Ovary (tissue), 9 donors: ENCODE results near the gene PFDN6. TPM values are rescaled to one million over a fixed set of nuclear protein-coding genes. Genes with fewer than 3 reads are reported as not detected.

Experiments
- DNase-seq, 5 donors: peaks; one replicate each; pipeline ENCODE4 v3.0.0-alpha.2; 2019 to 2020
- H3K27ac ChIP-seq, 2 donors: fragments of 200-600 bp; one replicate each; pipeline versions ENCODE4 v1.5.1 to v1.8.0; 2019 to 2022
- H3K27me3 ChIP-seq: fragments of 200-600 bp; one replicate; pipeline ENCODE4 v1.8.0; 2022
- H3K36me3 ChIP-seq: fragments of 200-600 bp; sonication (generic); one replicate; pipeline ENCODE4 v1.5.1; 2019
- H3K4me1 ChIP-seq: one replicate; pipeline ENCODE4 v1.8.1; 2013; ENCODE audit warnings: mild to moderate bottlenecking, moderate library complexity; ENCODE audit not compliant: insufficient read depth
- H3K4me3 ChIP-seq: fragments of 200-600 bp; sonication (generic); one replicate; pipeline ENCODE4 v1.5.1; 2017
- H3K9me3 ChIP-seq, 2 donors: fragments of 200-600 bp in 1 of 2; sonication (generic) in 1 of 2; one replicate each; pipeline versions ENCODE4 v1.5.1 to v1.8.1; 2013 to 2019; ENCODE audit warnings: mild to moderate bottlenecking in 1 of 2, moderate library complexity in 1 of 2
- EP300 ChIP-seq: sonication (generic); formaldehyde crosslinking; IDR thresholded peaks from one replicate; pipeline ENCODE4 v1.6.1; 2017; ENCODE audit warnings: antibody characterized with exemption
- POLR2A ChIP-seq: fragments of 450-650 bp; IDR thresholded peaks from one replicate; pipeline ENCODE4 v1.6.1; 2017; ENCODE audit warnings: antibody characterized with exemption, mild to moderate bottlenecking, moderate library complexity
- WGBS, 3 donors: extraction: QIAGEN DNeasy Blood & Tissue Kit in 1 of 3; methylation state at CpG; one replicate each; pipeline versions ENCODE4 v1.1.5 to v1.1.7; 2013 to 2017; 5-methylcytosine and 5-hydroxymethylcytosine counted together
- intact Hi-C, 4 donors: fragments of 100-400 bp; cut with DNase I; formaldehyde crosslinking; loops; one replicate each; pipeline versions ENCODE4 v1.11.0 to v1.15.1; 2022 to 2023
- polyA plus RNA-seq, 2 donors: library from polyadenylated mRNA; stranded (reverse); fragments of 200-250 nt in 1 of 2; fragments of 350-450 nt in 1 of 2; fragmentation: Illumina TruSeq in 1 of 2; extraction: RNeasy Lipid Tissue Mini Kit (QIAGEN cat#74804) in 1 of 2; gene quantifications; one replicate each; pipeline ENCODE4 v1.2.3, GENCODE V29; 2013 to 2014
- total RNA-seq, 7 donors: library from RNA; depleted of rRNA in 2 of 7; stranded (reverse); fragments of >200 nt in 2 of 7; fragmentation: NEBNext Ultra II Directional in 3 of 7; extraction: Animal tissue kit (Norgen Biotek cat#: 25700) in 3 of 7; gene quantifications; one replicate each; pipeline versions ENCODE4 v1.1.0 to v1.2.4, GENCODE V29; 2016 to 2023
- TF ChIP-seq, protein P1 (sequence below), 3 donors: fragments of 450-650 bp in 2 of 3; fragments of 200-600 bp in 1 of 3; IDR thresholded peaks; one replicate each; pipeline versions ENCODE4 v1.5.1 to v1.8.0; 2016 to 2022; ENCODE audit warnings: antibody characterized with exemption in 3 of 3, mild to moderate bottlenecking in 1 of 3
- donor health status: DM: no; HTN: no; CAD: no; lungs with moderate emphysema.
- donor health status: DM: no; HTN: no; CAD: no.
- donor health status: Bipolar disorder and iron deficiency.
- donor health status: DM: yes; HTN: yes; CAD: no.
- donor health status: DM: no; HTN: no; CAD: no.
- donor health status: DM: yes; HTN: yes; CAD: no.

PFDN6 gene
- total and polyA plus RNA-seq, 9 donors, result 9.8 to 83.0 (median 42.7) TPM

DNA sequence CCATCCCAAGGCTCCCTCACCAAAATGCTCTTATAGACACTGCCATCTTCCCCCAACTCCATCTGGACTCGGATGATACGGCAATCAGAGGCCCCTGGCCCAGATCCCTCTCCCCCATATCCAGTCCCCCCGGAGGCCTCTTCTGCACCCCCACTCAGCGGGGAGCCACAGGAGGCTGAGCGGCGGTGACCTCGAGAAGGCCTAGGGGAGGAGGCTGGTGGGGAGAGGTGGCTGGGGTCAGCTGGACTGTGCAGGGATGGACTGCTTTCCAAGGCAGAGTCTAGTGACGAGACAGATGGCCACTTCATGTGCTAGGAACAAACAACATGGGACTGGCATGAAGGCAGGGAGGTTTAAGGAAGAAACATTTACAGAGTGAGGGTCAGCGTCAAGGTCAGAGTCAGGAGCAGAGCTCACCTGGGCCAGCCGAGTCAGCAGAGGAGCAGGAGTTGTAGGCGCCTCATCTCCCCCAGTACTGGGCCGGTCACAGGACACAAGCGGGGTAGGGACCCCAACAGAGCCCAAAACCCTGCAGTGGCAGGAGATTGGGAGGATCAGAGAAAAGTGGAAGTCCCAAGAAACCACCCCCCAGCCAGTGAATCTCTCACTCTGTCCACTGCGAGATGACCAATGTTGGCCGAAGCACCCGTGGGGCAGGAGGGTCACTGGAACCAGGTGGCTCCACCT, 3.7 kb downstream of the PFDN6 start:
- no peak overlapping the region for H3K4me3 ChIP-seq
- TF ChIP-seq POLR2A, result no peak
- TF ChIP-seq, protein P1, sequence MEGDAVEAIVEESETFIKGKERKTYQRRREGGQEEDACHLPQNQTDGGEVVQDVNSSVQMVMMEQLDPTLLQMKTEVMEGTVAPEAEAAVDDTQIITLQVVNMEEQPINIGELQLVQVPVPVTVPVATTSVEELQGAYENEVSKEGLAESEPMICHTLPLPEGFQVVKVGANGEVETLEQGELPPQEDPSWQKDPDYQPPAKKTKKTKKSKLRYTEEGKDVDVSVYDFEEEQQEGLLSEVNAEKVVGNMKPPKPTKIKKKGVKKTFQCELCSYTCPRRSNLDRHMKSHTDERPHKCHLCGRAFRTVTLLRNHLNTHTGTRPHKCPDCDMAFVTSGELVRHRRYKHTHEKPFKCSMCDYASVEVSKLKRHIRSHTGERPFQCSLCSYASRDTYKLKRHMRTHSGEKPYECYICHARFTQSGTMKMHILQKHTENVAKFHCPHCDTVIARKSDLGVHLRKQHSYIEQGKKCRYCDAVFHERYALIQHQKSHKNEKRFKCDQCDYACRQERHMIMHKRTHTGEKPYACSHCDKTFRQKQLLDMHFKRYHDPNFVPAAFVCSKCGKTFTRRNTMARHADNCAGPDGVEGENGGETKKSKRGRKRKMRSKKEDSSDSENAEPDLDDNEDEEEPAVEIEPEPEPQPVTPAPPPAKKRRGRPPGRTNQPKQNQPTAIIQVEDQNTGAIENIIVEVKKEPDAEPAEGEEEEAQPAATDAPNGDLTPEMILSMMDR (IDR thresholded peaks at IDR 0.05), result no peak
- no peak for TF ChIP-seq EP300
- intact Hi-C loops, result loop anchor here in 1 of 4 donors (10.0 kb wide), 1 partner anchor 122 kb away; the partner anchor contains the start of genes CUTA and PHF1
- WGBS, 3 donors, result 74 to 82% (median 80%) methylated on average over 16 of the region's 16 CpGs
- no peaks in the 10 kb centered on the region for H3K27me3 ChIP-seq
- H3K9me3 ChIP-seq, result no peaks in the 10 kb centered on the region
- H3K4me1 ChIP-seq, result peaks cover 10% of the 10 kb centered on the region
- H3K27ac ChIP-seq, result no peak overlapping the region
- DNase-seq, result no peak
- H3K36me3 ChIP-seq, result no peaks in the 10 kb centered on the region

DNA sequence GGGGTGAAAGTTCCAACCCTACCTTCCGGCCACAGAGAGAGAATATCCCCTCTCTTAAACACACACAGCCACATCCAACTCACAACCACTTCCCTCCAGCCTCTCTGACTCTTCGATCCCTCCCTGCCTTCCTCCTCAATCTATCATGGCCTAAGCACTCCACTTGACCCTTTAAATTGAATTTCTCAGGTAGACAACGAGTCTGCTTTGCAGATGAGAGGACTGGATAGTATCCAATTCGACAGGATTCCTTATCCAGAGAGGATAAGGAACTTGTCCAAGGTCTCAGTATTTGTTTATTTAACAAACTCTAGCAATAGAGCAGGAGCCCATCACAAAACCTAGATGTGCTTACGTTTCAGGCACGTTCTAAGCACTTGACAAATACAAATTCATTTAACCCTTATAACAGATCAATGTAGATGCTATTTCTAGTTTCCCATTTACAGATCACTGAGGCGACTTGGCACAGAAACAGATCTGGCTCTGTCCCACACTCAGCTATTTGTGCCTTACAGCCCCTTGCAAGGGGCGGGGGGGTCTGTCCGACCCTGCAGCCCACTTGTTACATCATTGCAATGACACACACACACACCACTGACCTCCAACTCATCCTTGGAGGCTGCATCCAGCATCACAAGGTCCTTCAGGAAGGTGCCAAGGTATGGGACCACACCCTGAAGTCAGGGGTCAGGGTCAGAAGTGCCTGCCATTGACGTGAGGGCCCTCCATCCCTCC, 4.9 kb downstream of the PFDN6 start:
- Histone ChIP-seq H3K36me3 (no peaks in the 10 kb centered on the region), H3K4me3 (no peak overlapping the region), H3K4me1 (peaks cover 6% of the 10 kb centered on the region), H3K27ac (no peak overlapping the region), H3K27me3 (no peaks in the 10 kb centered on the region), H3K9me3 (no peaks in the 10 kb centered on the region)
- no peak for TF ChIP-seq POLR2A
- TF ChIP-seq, protein P1 (IDR thresholded peaks at IDR 0.05), result no peak
- TF ChIP-seq EP300, result no peak
- DNase-seq, result peak in 1 of 5 donors; percentile 19
- intact Hi-C loops, result loop anchor here in 1 of 4 donors (10.0 kb wide), 1 partner anchor 121 kb away; the partner anchor contains the start of genes CUTA and PHF1
- 50 to 62% (median 56%) methylated on average over 10 of the region's 10 CpGs for WGBS, 3 donors

DNA sequence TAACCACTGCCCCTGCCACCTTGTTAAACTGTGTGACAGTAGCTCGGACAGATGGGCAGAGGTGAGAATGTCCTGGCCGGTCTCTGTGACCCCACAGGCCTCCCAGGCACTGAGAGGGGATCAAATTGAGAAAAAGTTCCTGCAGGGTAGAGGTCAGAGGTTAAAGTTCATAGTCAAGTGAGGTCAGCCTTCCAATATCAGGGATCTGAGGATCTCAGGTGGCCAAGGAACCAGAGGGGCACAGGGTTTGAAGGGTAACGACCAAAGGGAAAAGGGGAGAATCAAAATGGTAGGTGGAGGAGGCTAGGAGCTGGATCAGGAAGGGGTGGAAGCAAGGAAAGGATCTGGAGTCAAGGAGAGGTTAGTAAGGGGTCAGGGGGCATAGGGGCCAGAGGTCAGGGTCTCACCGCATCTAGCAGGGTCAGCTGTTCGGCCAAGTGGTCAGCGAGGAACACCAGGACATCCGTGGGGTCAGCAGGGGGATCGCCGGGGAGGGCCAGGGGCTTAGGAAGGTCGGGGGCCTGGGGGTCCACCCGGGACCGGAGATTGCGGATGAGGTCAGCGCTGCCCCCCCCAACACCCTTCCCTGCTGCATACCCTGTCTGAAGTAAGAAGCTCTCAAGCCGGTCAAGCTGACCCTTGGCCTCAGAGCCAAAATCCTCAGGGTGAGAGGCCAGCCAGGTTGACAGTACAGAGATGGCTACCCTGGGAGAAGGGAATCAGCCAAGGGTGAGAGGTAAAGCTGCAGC, 6.4 kb downstream of the PFDN6 start:
- no peak overlapping the region for H3K4me3 ChIP-seq

More for the DNA sequence above, 6.4 kb downstream of the PFDN6 start:
- H3K36me3 ChIP-seq, result no peaks in the 10 kb centered on the region
- no peak for TF ChIP-seq POLR2A
- TF ChIP-seq, protein P1 (IDR thresholded peaks at IDR 0.05), result no peak
- H3K4me1 ChIP-seq, result peaks cover 9% of the 10 kb centered on the region
- peak in 2 of 5 donors; percentile 39 to 48 for DNase-seq
- 74 to 84% (median 76%) methylated on average over 15 of the region's 15 CpGs for WGBS, 3 donors
- H3K27me3 ChIP-seq, result no peaks in the 10 kb centered on the region
- no peaks in the 10 kb centered on the region for H3K9me3 ChIP-seq
- intact Hi-C loops, result loop anchor here in 1 of 4 donors (10.0 kb wide), 1 partner anchor 119 kb away; the partner anchor contains the start of genes CUTA and PHF1
- no peak overlapping the region for H3K27ac ChIP-seq
